ENCODE data around the gene RBM22. TPM values are rescaled to one million over a fixed set of nuclear protein-coding genes. Genes with fewer than 3 reads are reported as not detected.

Gene RBM22
- total RNA-seq, 1 experiment from 2014 or later = 53.4 TPM

DNA sequence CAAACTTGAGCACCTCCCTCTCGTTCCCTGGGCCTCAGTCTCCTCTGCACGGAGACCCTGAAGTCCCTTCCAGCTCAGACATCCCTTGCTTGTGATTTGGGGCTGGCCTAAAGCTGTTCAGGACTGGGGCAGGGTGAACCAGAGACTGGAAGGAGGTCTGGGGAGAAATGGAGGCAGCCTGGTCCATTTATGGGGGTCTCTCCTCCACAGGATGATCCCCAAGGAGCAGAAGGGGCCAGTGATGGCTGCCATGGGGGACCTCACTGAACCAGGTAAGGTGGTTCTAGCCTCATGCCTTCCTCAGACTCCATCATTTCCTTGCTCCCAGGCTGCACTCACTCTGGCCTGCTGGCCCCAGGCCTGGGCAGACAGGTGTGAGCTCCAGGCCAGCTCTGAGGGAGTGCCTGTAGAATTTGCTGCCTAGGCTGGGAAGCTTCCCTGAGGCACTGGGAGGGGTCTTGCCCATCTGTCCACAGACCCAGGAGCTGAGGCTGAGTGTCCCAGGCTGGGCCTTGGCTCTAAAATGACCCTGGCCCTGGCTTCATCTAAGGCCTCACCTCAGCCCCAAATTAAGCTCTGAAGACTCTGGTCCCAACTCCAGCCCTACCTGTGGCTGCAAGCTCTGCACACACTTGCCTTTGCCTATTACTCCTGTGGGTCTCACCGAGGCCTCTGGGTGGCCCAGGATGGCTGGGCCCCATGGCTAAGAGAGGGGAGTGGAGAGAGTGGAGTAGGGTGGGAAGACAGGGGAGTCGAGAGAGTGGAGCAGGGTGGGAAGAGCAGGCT, 37.9 kb downstream of the RBM22 start:
- no peaks in the 10 kb centered on the region for H3K4me1 Mint-ChIP-seq (ENCODE audit: low read depth, unreplicated experiment)
- intact Hi-C loops (cut with micrococcal nuclease; ENCODE audit: unreplicated experiment) = no loop called here
- BruUV-seq (replicated peaks) = no TSS peak
- H3K36me3 Mint-ChIP-seq (ENCODE audit: insufficient read depth, unreplicated experiment) = peaks cover under 1% of the 10 kb centered on the region
- no peak overlapping the region for H3K27ac Mint-ChIP-seq (ENCODE audit: unreplicated experiment)
- TF ChIP-seq, protein P1, sequence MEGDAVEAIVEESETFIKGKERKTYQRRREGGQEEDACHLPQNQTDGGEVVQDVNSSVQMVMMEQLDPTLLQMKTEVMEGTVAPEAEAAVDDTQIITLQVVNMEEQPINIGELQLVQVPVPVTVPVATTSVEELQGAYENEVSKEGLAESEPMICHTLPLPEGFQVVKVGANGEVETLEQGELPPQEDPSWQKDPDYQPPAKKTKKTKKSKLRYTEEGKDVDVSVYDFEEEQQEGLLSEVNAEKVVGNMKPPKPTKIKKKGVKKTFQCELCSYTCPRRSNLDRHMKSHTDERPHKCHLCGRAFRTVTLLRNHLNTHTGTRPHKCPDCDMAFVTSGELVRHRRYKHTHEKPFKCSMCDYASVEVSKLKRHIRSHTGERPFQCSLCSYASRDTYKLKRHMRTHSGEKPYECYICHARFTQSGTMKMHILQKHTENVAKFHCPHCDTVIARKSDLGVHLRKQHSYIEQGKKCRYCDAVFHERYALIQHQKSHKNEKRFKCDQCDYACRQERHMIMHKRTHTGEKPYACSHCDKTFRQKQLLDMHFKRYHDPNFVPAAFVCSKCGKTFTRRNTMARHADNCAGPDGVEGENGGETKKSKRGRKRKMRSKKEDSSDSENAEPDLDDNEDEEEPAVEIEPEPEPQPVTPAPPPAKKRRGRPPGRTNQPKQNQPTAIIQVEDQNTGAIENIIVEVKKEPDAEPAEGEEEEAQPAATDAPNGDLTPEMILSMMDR (IDR thresholded peaks at IDR 0.05; ENCODE audit: unreplicated experiment) = no peak
- no peak for DNase-seq
- H3K27me3 Mint-ChIP-seq (ENCODE audit: unreplicated experiment) = peaks cover 60% of the 10 kb centered on the region
- CTCF ChIA-PET = interaction anchor here (0.6 kb wide), 2 partner anchors 23 to 1907 kb away, joined by 3 read pairs; partner anchors contain the start of gene SYNPO
- H3K9me3 Mint-ChIP-seq (ENCODE audit: low read depth, unreplicated experiment) = no peaks in the 10 kb centered on the region
- H3K4me3 Mint-ChIP-seq (ENCODE audit: low read depth, unreplicated experiment) = no peak overlapping the region

DNA sequence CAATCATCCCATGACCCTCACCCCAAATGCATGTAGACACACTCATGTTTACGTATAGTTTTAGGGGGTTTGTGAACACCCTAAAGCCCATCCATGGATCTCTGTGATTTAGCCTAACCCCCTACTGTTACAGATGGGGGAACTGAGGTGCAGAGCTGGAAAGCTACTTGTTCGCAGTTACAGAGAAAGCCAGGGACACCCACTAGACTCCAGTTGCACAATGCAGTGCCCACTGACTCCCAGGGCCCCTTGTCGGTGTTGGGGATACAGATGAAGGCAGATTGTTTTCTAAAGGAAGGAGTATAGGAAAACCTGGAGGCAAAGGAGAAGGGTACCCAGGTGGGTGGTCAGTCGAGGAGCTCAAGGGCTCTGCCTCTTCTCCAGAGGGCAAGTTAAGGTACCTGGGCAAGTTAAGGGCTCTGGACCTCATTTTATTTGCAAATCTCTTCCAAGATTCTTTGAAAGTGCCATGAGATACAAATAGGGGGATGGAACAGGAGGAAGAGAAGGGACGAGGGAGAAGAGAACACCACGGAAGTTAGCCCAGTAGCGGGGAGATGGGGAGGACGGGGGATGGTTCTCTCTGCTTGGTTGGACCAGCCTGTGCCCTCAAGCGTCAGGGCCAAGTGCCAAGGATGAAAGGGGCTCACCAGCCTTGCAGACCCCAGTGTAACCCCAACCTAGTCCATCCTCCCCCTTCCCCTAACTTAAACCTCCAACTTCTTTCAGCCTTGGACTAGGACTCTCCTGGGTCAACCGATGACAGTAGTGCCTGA, 38.9 kb downstream of the RBM22 start:
- DNase-seq = no peak
- Mint-ChIP-seq H3K4me3 (ENCODE audit: low read depth, unreplicated experiment) (no peak overlapping the region), H3K27me3 (ENCODE audit: unreplicated experiment) (peaks cover 62% of the 10 kb centered on the region), H3K27ac (ENCODE audit: unreplicated experiment) (no peak overlapping the region), H3K4me1 (ENCODE audit: low read depth, unreplicated experiment) (no peaks in the 10 kb centered on the region), H3K9me3 (ENCODE audit: low read depth, unreplicated experiment) (peaks cover 3% of the 10 kb centered on the region), H3K36me3 (ENCODE audit: insufficient read depth, unreplicated experiment) (peaks cover 10% of the 10 kb centered on the region)
- intact Hi-C loops (cut with micrococcal nuclease; ENCODE audit: unreplicated experiment) = no loop called here
- TF ChIP-seq, protein P1 (IDR thresholded peaks at IDR 0.05; ENCODE audit: unreplicated experiment) = no peak
- BruUV-seq (replicated peaks) = no TSS peak
- CTCF ChIA-PET = interaction anchor here (0.9 kb wide), 1 partner anchor 39 kb away, joined by 3 read pairs; the partner anchor contains the start of gene RBM22

DNA sequence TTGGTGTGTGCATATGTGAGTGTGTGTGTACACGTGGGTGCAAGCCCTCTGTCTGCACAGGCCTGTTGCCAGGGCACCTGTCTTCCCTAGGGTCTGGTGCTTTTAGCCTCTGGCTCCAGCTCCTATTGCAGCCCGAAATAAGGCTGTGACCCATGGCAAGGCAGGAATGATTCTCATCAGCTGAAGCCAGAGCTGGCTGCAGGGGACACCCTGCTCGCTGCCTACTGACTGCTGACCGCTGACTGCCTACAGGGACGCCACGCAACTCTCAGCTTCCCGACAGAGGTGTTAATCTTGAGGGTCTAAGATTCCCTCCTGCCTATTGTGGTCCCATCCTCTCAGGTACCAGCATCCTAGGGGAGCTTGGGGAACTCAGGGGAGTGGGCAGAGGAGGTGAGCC, 39.8 kb downstream of the RBM22 start, which contains the start of gene MYOZ3:
TSS of gene MYOZ3 (plus strand) at position 166 of the 400 bp plus-strand sequence. CDS start 1,691 bp downstream, outside the sequence.
- no peak within 1 kb of the TSS for H3K4me3 Mint-ChIP-seq (ENCODE audit: low read depth, unreplicated experiment)
- peaks cover 11% of the 10 kb centered on the region for H3K36me3 Mint-ChIP-seq (ENCODE audit: insufficient read depth, unreplicated experiment)
- H3K4me1 Mint-ChIP-seq (ENCODE audit: low read depth, unreplicated experiment) = no peaks in the 10 kb centered on the region
- intact Hi-C loops (cut with micrococcal nuclease; ENCODE audit: unreplicated experiment) = no loop called here
- CTCF ChIA-PET = interaction anchor here (0.7 to 0.9 kb wide), 2 partner anchors 40 to 105 kb away, joined by 3 read pairs; partner anchors contain the start of gene RBM22
- peaks cover 3% of the 10 kb centered on the region for H3K9me3 Mint-ChIP-seq (ENCODE audit: low read depth, unreplicated experiment)
- H3K27me3 Mint-ChIP-seq (ENCODE audit: unreplicated experiment) = peaks cover 62% of the 10 kb centered on the region
- DNase-seq = no peak
- H3K27ac Mint-ChIP-seq (ENCODE audit: unreplicated experiment) = no peak within 1 kb of the TSS
- BruUV-seq (replicated peaks) = no TSS peak
- TF ChIP-seq, protein P1 (IDR thresholded peaks at IDR 0.05; ENCODE audit: unreplicated experiment) = no peak

DNA sequence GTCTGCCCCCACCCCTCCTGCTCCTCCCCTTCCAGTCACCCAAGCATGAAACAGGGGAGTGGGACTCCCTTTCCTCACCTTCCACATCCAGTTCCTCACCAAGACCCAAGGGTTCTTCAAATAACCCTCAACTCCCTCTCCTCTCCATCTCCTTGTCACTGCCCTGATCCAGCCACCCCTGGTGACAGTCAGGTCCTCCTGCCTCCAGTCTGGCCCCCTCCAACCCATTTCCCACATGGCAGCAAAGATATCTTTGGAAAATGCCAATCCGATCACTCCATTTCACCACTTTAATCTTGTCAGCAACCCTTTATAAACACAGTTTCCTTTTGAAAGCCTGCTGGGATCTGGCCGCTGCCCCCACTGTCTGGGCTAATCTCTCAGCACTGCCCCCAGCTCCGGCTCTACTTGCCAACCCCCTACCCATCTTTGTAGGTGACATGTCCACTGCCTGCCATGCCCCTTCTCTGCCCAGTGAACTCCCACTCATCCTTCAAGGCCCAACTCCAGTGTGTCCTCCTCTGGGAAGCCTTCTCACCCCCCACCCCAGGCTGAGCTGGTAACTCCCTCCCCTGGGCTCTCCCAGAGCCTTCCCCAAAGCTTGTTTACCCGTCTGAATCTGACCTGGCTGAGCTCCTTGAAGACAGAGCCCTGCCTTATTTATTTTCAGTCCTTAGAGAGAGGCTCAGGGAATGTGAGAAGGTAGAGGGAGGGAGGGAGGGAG, 40.6 kb downstream of the RBM22 start:
- no peak overlapping the region for H3K4me3 Mint-ChIP-seq (ENCODE audit: low read depth, unreplicated experiment)
- H3K4me1 Mint-ChIP-seq (ENCODE audit: low read depth, unreplicated experiment) = no peaks in the 10 kb centered on the region
- H3K27ac Mint-ChIP-seq (ENCODE audit: unreplicated experiment) = no peak overlapping the region
- CTCF ChIA-PET = interaction anchor here (0.6 to 0.7 kb wide), 2 partner anchors 87 to 104 kb away, joined by 3 to 6 read pairs; no protein-coding TSS in a partner anchor
- peaks cover 11% of the 10 kb centered on the region for H3K36me3 Mint-ChIP-seq (ENCODE audit: insufficient read depth, unreplicated experiment)
- DNase-seq = no peak
- H3K27me3 Mint-ChIP-seq (ENCODE audit: unreplicated experiment) = peaks cover 59% of the 10 kb centered on the region
- TF ChIP-seq, protein P1 (IDR thresholded peaks at IDR 0.05; ENCODE audit: unreplicated experiment) = no peak
- peaks cover 3% of the 10 kb centered on the region for H3K9me3 Mint-ChIP-seq (ENCODE audit: low read depth, unreplicated experiment)
- BruUV-seq (replicated peaks) = no TSS peak
- intact Hi-C loops (cut with micrococcal nuclease; ENCODE audit: unreplicated experiment) = no loop called here

Data from Calu3 (cell line).